Parathyroid adenoma (tissue), 2 donors: ENCODE measurements around the gene ADD2.

Experiments used
- H2AFZ ChIP-seq: fragments of 300-600 bp; sonication (generic); one replicate; pipeline ENCODE4 v1.7.0; 2017; ENCODE audit warnings: antibody characterized with exemption, mild to moderate bottlenecking
- H3K27ac ChIP-seq: fragments of 300-600 bp; sonication (generic); one replicate; pipeline ENCODE4 v1.7.0; 2017
- H3K27me3 ChIP-seq: fragments of 300-600 bp; sonication (generic); one replicate; pipeline ENCODE4 v1.7.0; 2017; ENCODE audit warnings: low read length; ENCODE audit not compliant: control insufficient read depth, insufficient read depth
- H3K36me3 ChIP-seq: fragments of 300-600 bp; sonication (generic); one replicate; pipeline ENCODE4 v1.7.0; 2017; ENCODE audit warnings: low read length; ENCODE audit not compliant: control insufficient read depth, insufficient read depth
- H3K4me1 ChIP-seq: fragments of 300-600 bp; sonication (generic); one replicate; pipeline ENCODE4 v1.7.0; 2017; ENCODE audit warnings: control low read depth
- H3K4me2 ChIP-seq: fragments of 300-600 bp; sonication (generic); one replicate; pipeline ENCODE4 v1.7.0; 2017; ENCODE audit warnings: low read length
- H3K4me3 ChIP-seq: fragments of 300-600 bp; sonication (generic); one replicate; pipeline ENCODE4 v1.7.0; 2017; ENCODE audit warnings: low read depth, low read length
- H3K79me2 ChIP-seq: fragments of 300-600 bp; sonication (generic); one replicate; pipeline ENCODE4 v1.7.0; 2017; ENCODE audit warnings: control low read depth
- H3K9ac ChIP-seq: fragments of 300-600 bp; sonication (generic); one replicate; pipeline ENCODE4 v1.7.0; 2017; ENCODE audit warnings: mild to moderate bottlenecking
- H3K9me3 ChIP-seq: fragments of 300-600 bp; sonication (generic); one replicate; pipeline ENCODE4 v1.7.0; 2017; ENCODE audit warnings: low read length; ENCODE audit not compliant: control insufficient read depth
- CTCF ChIP-seq: fragments of 300-600 bp; sonication (generic); IDR thresholded peaks from one replicate; pipeline ENCODE4 v1.7.0; 2017; ENCODE audit warnings: antibody characterized with exemption, mild to moderate bottlenecking
- donor health status: primary hyperparathyroidism.

ADD2 gene

GRCh38 chr2:70705160-70705850 lies 62.7 kb downstream of the ADD2 start:
- H3K27me3 ChIP-seq: no peaks in the 10 kb centered on the region
- no peak overlapping the region for H3K9ac ChIP-seq
- TF ChIP-seq CTCF: no peak
- no peaks in the 10 kb centered on the region for H3K36me3 ChIP-seq
- no peak overlapping the region for H2AFZ ChIP-seq
- H3K9me3 ChIP-seq: no peaks in the 10 kb centered on the region
- H3K27ac ChIP-seq: no peak overlapping the region
- H3K4me3 ChIP-seq: no peak overlapping the region
- no peak overlapping the region for H3K4me2 ChIP-seq
- H3K79me2 ChIP-seq: no peaks in the 10 kb centered on the region
- no peaks in the 10 kb centered on the region for H3K4me1 ChIP-seq

GRCh38 chr2:70703900-70704549 lies 64.0 kb downstream of the ADD2 start:
- Histone ChIP-seq H2AFZ (no peak overlapping the region), H3K4me3 (no peak overlapping the region), H3K27me3 (no peaks in the 10 kb centered on the region), H3K27ac (no peak overlapping the region), H3K4me1 (no peaks in the 10 kb centered on the region), H3K36me3 (no peaks in the 10 kb centered on the region), H3K9me3 (no peaks in the 10 kb centered on the region), H3K9ac (no peak overlapping the region), H3K4me2 (no peak overlapping the region), H3K79me2 (no peaks in the 10 kb centered on the region)
- TF ChIP-seq CTCF: no peak

GRCh38 chr2:70702711-70703395 lies 65.1 kb downstream of the ADD2 start:
- H3K4me2 ChIP-seq: no peak overlapping the region
- no peaks in the 10 kb centered on the region for H3K9me3 ChIP-seq
- H3K27ac ChIP-seq: no peak overlapping the region
- H2AFZ ChIP-seq: no peak overlapping the region
- no peaks in the 10 kb centered on the region for H3K27me3 ChIP-seq
- no peaks in the 10 kb centered on the region for H3K79me2 ChIP-seq
- no peaks in the 10 kb centered on the region for H3K4me1 ChIP-seq
- H3K9ac ChIP-seq: no peak overlapping the region
- no peak for TF ChIP-seq CTCF
- no peaks in the 10 kb centered on the region for H3K36me3 ChIP-seq
- H3K4me3 ChIP-seq: no peak overlapping the region

- Histone ChIP-seq H3K4me1 (no peaks in the 10 kb centered on the region), H2AFZ (no peak overlapping the region), H3K79me2 (no peaks in the 10 kb centered on the region), H3K27me3 (no peaks in the 10 kb centered on the region), H3K9me3 (no peaks in the 10 kb centered on the region), H3K4me2 (no peak overlapping the region), H3K4me3 (no peak overlapping the region), H3K9ac (no peak overlapping the region), H3K36me3 (no peaks in the 10 kb centered on the region), H3K27ac (no peak overlapping the region)
- TF ChIP-seq CTCF: no peak
Observed at GRCh38 chr2:70698847-70699246, 69.2 kb downstream of the ADD2 start.
